ENCODE measurements around the gene LRRC49. TPM values are rescaled to one million over a fixed set of nuclear protein-coding genes. Genes with fewer than 3 reads are reported as not detected.

Gene LRRC49
- total RNA-seq, 1 donor from 2014 or later: 6.8 TPM

DNA sequence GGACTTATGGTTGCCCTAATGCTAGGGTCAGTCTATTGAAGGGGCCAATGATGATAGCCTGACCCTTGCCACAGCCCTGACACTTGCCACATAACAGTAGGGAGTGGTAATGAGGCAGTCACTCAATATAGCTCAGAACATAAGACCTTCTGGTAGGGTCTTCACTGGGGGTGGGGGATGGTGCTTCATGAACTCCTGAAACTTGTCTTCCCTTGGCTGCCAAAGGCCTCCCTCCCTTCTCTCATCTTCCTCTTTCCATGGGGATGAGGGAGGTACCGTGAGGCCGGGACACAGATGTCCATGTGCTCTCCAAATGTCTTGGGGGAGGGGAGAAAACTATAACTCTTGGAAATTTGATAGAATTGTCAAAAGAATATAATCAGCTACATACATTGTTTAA is 201.5 kb downstream of the LRRC49 start:
- no peak overlapping the region for H2AFZ ChIP-seq (ENCODE audit: low read depth, low read length)
- no peak overlapping the region for H3K4me2 ChIP-seq (ENCODE audit: low read length)
- no peaks in the 10 kb centered on the region for H3K9me3 ChIP-seq (ENCODE audit: insufficient read depth, low read depth, low read length)
- H3K4me3 ChIP-seq (ENCODE audit: insufficient read depth, low read depth, low read length): no peak overlapping the region
- Mint-ChIP-seq H3K36me3 (ENCODE audit: low read depth, unreplicated experiment) (no peaks in the 10 kb centered on the region), H3K4me1 (ENCODE audit: low read depth, unreplicated experiment) (peaks cover 9% of the 10 kb centered on the region), H3K4me3 (ENCODE audit: unreplicated experiment) (no peak overlapping the region), H3K27ac (ENCODE audit: unreplicated experiment) (no peak overlapping the region), H3K27me3 (ENCODE audit: low read depth, unreplicated experiment) (peaks cover 8% of the 10 kb centered on the region), H3K9me3 (ENCODE audit: unreplicated experiment) (peaks cover 2% of the 10 kb centered on the region)
- FAIRE-seq (no peak), DNase-seq (ENCODE audit: low read depth) (no peak)
- H3K27me3 ChIP-seq (ENCODE audit: insufficient read depth, low read length): no peaks in the 10 kb centered on the region
- H3K79me2 ChIP-seq (ENCODE audit: insufficient read depth, low read length): no peaks in the 10 kb centered on the region
- H3K27ac ChIP-seq (ENCODE audit: low read depth, low read length): no peak overlapping the region
- H3K4me1 ChIP-seq (ENCODE audit: insufficient read depth, low read length): peaks cover 17% of the 10 kb centered on the region
- H4K20me1 ChIP-seq (ENCODE audit: insufficient read depth, low read length): no peaks in the 10 kb centered on the region
- H3K9ac ChIP-seq (ENCODE audit: low read length): no peak overlapping the region
- H3K36me3 ChIP-seq (ENCODE audit: insufficient read depth, low read length): no peaks in the 10 kb centered on the region
- TF ChIP-seq, protein P1, sequence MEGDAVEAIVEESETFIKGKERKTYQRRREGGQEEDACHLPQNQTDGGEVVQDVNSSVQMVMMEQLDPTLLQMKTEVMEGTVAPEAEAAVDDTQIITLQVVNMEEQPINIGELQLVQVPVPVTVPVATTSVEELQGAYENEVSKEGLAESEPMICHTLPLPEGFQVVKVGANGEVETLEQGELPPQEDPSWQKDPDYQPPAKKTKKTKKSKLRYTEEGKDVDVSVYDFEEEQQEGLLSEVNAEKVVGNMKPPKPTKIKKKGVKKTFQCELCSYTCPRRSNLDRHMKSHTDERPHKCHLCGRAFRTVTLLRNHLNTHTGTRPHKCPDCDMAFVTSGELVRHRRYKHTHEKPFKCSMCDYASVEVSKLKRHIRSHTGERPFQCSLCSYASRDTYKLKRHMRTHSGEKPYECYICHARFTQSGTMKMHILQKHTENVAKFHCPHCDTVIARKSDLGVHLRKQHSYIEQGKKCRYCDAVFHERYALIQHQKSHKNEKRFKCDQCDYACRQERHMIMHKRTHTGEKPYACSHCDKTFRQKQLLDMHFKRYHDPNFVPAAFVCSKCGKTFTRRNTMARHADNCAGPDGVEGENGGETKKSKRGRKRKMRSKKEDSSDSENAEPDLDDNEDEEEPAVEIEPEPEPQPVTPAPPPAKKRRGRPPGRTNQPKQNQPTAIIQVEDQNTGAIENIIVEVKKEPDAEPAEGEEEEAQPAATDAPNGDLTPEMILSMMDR (IDR thresholded peaks at IDR 0.05; ENCODE audit: insufficient read depth, low read depth, low read length): no peak
- no peak for TF ChIP-seq EZH2 (IDR thresholded peaks at IDR 0.05; ENCODE audit: insufficient read depth, low read length)

DNA sequence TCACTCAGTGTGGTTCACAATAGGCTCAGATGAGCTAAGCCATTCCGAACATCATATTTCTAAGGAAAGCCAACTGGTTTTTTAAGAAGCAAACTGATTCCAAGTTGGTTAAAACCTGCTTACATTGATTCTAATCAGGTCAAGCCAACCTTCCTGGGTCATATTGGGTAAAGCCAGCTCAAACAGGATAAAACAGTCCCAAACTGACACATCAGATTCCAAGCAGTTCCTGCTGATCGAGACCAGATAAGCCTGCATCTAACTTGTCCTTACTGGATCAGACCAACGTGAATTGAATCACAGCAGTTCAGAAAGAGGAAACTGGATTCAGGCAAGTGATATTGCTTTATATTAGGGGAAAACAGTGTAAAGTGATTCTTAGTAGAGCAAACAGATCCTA is 204.1 kb downstream of the LRRC49 start:
- no peaks in the 10 kb centered on the region for H3K9me3 Mint-ChIP-seq (ENCODE audit: unreplicated experiment)
- Histone ChIP-seq H3K27ac (ENCODE audit: low read depth, low read length) (no peak overlapping the region), H3K4me1 (ENCODE audit: insufficient read depth, low read length) (peaks cover 17% of the 10 kb centered on the region), H3K4me2 (ENCODE audit: low read length) (peak overlapping the region; percentile 10), H3K9me3 (ENCODE audit: insufficient read depth, low read depth, low read length) (no peaks in the 10 kb centered on the region), H3K4me3 (ENCODE audit: insufficient read depth, low read depth, low read length) (no peak overlapping the region), H4K20me1 (ENCODE audit: insufficient read depth, low read length) (no peaks in the 10 kb centered on the region), H3K27me3 (ENCODE audit: insufficient read depth, low read length) (no peaks in the 10 kb centered on the region), H2AFZ (ENCODE audit: low read depth, low read length) (no peak overlapping the region), H3K79me2 (ENCODE audit: insufficient read depth, low read length) (no peaks in the 10 kb centered on the region), H3K9ac (ENCODE audit: low read length) (peak overlapping the region; percentile 19), H3K36me3 (ENCODE audit: insufficient read depth, low read length) (no peaks in the 10 kb centered on the region)
- H3K36me3 Mint-ChIP-seq (ENCODE audit: low read depth, unreplicated experiment): no peaks in the 10 kb centered on the region
- no peak overlapping the region for H3K4me3 Mint-ChIP-seq (ENCODE audit: unreplicated experiment)
- FAIRE-seq (peak; percentile 23), DNase-seq (ENCODE audit: low read depth) (peak; percentile 37)
- TF ChIP-seq, protein P1 (IDR thresholded peaks at IDR 0.05; ENCODE audit: insufficient read depth, low read depth, low read length): no peak
- TF ChIP-seq EZH2 (IDR thresholded peaks at IDR 0.05; ENCODE audit: insufficient read depth, low read length): no peak
- H3K4me1 Mint-ChIP-seq (ENCODE audit: low read depth, unreplicated experiment): peaks cover 9% of the 10 kb centered on the region
- peaks cover 8% of the 10 kb centered on the region for H3K27me3 Mint-ChIP-seq (ENCODE audit: low read depth, unreplicated experiment)
- no peak overlapping the region for H3K27ac Mint-ChIP-seq (ENCODE audit: unreplicated experiment)

DNA sequence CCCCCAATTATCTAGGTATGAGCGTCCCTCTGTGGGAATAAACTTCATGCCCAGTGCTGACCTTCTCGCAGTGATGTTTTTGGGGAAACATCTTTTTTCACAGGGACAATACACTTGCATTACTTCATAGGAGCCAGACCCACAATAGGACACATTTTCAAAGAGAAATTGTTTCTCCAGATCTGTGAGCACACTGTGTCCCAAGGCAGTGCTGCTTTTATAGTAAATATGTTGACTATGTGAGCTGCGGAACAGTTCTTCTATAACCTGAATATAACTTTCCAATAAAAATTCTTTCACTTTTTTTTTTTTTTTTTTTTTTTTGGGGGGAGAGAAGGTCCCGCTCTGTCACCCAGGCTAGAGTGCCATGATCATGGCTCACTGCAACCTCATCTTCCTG is 205.3 kb downstream of the LRRC49 start:
- peaks cover 12% of the 10 kb centered on the region for H3K4me1 ChIP-seq (ENCODE audit: insufficient read depth, low read length)
- no peak overlapping the region for H3K4me3 ChIP-seq (ENCODE audit: insufficient read depth, low read depth, low read length)
- no peak overlapping the region for H3K27ac ChIP-seq (ENCODE audit: low read depth, low read length)
- no peak for TF ChIP-seq EZH2 (IDR thresholded peaks at IDR 0.05; ENCODE audit: insufficient read depth, low read length)
- TF ChIP-seq, protein P1 (IDR thresholded peaks at IDR 0.05; ENCODE audit: insufficient read depth, low read depth, low read length): no peak
- H2AFZ ChIP-seq (ENCODE audit: low read depth, low read length): no peak overlapping the region
- no peaks in the 10 kb centered on the region for H4K20me1 ChIP-seq (ENCODE audit: insufficient read depth, low read length)
- H3K9me3 Mint-ChIP-seq (ENCODE audit: unreplicated experiment): no peaks in the 10 kb centered on the region
- no peak overlapping the region for H3K9ac ChIP-seq (ENCODE audit: low read length)
- no peaks in the 10 kb centered on the region for H3K36me3 Mint-ChIP-seq (ENCODE audit: low read depth, unreplicated experiment)
- no peak overlapping the region for H3K27ac Mint-ChIP-seq (ENCODE audit: unreplicated experiment)
- H3K4me2 ChIP-seq (ENCODE audit: low read length): no peak overlapping the region
- H3K4me1 Mint-ChIP-seq (ENCODE audit: low read depth, unreplicated experiment): peaks cover 9% of the 10 kb centered on the region
- no peaks in the 10 kb centered on the region for H3K36me3 ChIP-seq (ENCODE audit: insufficient read depth, low read length)
- DNase-seq (ENCODE audit: low read depth) (no peak), FAIRE-seq (no peak)
- H3K9me3 ChIP-seq (ENCODE audit: insufficient read depth, low read depth, low read length): no peaks in the 10 kb centered on the region
- no peak overlapping the region for H3K4me3 Mint-ChIP-seq (ENCODE audit: unreplicated experiment)
- H3K27me3 Mint-ChIP-seq (ENCODE audit: low read depth, unreplicated experiment): peaks cover 3% of the 10 kb centered on the region
- no peaks in the 10 kb centered on the region for H3K27me3 ChIP-seq (ENCODE audit: insufficient read depth, low read length)
- H3K79me2 ChIP-seq (ENCODE audit: insufficient read depth, low read length): no peaks in the 10 kb centered on the region

Data from astrocyte (in vitro differentiated cells and primary cell).